ENCODE measurements around the gene SIMC1.
"Not testable (repeated sequence)": the region's sequence is repeated elsewhere in the genome, so short reads cannot be mapped to it uniquely, and the experiment has no call there.

The SIMC1 gene

GRCh38 chr5:176216393-176216916, 21.8 kb upstream of the SIMC1 start:
- not testable (repeated sequence) for DNase-seq

DNA sequence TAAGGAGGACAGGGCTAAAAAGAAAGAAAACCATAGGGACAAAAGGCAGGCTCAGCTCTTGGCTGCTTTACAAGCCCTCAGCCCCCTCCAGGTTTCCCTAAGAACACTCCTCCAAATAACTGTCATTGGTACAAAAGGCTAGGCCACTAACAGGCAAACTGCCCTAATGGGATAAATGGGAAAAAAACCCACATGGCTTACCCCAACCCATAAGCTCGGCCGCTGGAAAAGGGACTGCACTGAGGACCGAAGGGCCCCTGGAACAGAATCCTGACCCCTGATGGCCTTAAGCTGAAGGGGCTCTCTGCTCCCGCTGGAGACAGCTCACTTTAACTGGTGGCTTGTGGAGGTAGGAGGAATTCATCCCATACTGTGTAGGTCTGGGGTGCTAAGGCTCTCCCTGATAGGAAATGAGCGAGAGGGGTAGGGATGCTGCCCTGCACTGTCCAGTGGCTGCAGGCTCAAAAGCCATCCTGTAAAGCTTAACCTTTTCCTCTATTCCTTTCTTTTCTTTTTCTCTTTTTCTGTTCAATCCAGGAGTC, 21.0 kb upstream of the SIMC1 start:
- DNase-seq, result not testable (repeated sequence)

- not testable (repeated sequence) for DNase-seq
Measured at GRCh38 chr5:176217764-176218163, 20.5 kb upstream of the SIMC1 start.

- not testable (repeated sequence) for DNase-seq
Measured at GRCh38 chr5:176222006-176222405, 16.2 kb upstream of the SIMC1 start.

- DNase-seq, result not testable (repeated sequence)
Measured at GRCh38 chr5:176228358-176228757, 9.9 kb upstream of the SIMC1 start.

DNA sequence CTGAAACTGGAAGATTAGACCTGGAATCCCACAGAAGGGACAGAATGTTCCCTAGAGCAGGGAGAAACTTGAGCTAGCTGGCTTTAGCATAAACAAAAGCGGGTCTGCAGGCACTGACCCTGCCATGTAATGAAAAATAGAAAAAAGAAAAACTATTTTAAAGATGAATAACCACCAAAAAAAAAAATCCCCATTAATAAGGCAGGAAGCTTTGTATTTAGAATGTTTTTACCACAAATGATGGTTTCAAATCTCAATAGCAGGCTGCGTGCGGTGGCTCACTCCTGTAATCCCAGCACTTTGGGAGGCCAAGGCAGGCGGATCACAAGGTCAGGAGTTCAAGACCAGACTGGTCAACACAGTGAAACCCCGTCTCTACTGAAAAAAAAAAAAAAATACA, 5.0 kb upstream of the SIMC1 start:
- DNase-seq, result not testable (repeated sequence)

- DNase-seq, result not testable (repeated sequence)
Measured at GRCh38 chr5:176235155-176235554, 3.1 kb upstream of the SIMC1 start.

GRCh38 chr5:176238645-176239283, 540 bp downstream of the SIMC1 start:
- not testable (repeated sequence) for DNase-seq

DNA sequence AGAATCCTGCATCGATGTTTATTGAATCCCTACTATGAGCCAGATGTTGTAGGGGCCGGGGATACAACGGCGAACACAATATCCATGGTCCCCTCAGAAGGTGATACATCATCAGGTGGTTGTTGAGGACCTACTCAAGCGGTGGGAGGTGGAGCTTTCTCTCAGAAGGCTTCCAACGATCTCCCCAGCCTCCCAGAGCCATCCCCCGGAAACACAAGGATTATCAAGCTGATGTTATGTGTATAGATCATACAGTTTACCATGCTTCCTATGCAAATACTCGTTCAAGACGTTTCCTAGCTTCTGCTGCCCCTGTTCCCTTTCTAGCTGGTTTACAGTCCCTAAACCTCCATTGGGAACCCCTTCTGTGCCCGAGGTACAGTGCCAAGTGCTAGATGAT, 1.1 kb downstream of the SIMC1 start:
- DNase-seq, result not testable (repeated sequence)

DNA sequence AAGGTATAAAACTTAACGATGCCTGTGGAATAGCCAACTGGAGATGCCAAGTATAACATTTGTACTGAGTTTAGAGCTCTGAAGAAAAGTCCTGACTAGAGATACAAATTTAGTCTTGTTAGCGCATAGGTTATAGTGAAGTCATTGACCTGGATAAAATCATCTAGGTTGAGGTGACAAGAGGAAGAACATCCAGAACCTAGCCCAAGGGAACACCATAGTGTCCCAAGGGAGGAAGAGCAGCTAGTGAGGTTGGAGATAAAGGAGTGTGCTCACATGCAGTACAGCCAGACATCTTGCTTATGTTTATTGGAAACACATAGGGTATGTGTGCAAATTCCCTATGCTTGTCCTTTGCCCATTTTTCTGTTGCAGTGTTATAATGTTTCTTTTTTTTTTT, 6.1 kb downstream of the SIMC1 start:
- not testable (repeated sequence) for DNase-seq

DNA sequence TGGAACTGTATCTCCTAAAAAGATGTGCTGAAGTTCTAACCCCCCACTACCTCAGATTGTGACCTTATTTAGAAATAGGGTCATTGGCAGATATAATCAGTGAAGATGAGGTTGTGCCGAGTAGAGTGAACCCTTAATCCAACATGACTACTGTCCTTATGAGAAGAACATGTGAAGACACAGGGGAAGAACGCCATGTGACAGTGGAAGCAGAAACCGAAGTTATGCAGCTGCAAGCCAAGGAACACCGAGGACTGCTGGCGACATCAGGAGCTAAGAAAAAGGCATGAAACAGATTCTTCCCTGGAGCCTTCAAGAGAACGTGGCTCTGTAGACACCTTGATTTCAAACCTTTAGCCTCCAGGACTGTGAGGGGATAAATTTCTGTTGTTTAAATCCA, 6.8 kb downstream of the SIMC1 start:
- DNase-seq, result not testable (repeated sequence)

GRCh38 chr5:176245489-176245888, 7.3 kb downstream of the SIMC1 start:
- DNase-seq, result not testable (repeated sequence)

DNA sequence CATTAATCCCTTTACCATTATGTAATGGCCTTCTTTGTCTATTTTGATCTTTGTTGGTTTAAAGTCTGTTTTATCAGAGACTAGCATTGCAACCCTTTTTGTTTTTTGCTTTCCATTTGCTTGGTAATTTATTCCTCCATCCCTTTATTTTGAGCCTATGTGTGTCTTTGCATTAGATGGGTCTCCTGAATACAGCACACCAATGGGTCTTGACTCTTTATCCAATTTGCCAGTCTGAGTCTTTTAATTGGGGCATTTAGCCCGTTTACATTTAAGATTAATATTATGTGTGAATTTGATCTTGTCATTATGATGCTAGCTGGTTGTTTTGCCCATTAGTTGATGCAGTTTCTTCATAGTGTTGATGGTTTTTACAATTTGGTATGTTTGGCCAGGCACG, 12.5 kb downstream of the SIMC1 start:
- DNase-seq, result not testable (repeated sequence)

DNA sequence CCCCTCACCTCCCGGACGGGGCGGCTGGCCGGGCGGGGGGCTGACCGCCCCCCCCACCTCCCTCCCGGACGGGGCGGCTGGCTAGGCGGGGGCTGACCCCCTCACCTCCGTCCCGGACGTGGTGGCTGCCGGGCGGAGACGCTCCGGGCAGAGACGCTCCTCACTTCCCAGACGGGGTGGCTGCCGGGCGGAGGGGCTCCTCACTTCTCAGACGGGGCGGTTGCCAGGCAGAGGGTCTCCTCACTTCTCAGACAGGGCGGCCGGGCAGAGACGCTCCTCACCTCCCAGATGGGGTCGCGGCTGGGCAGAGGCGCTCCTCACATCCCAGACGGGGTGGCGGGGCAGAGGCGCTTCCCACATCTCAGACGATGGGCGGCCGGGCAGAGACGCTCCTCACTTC, 13.9 kb downstream of the SIMC1 start:
- DNase-seq, result not testable (repeated sequence)

DNA sequence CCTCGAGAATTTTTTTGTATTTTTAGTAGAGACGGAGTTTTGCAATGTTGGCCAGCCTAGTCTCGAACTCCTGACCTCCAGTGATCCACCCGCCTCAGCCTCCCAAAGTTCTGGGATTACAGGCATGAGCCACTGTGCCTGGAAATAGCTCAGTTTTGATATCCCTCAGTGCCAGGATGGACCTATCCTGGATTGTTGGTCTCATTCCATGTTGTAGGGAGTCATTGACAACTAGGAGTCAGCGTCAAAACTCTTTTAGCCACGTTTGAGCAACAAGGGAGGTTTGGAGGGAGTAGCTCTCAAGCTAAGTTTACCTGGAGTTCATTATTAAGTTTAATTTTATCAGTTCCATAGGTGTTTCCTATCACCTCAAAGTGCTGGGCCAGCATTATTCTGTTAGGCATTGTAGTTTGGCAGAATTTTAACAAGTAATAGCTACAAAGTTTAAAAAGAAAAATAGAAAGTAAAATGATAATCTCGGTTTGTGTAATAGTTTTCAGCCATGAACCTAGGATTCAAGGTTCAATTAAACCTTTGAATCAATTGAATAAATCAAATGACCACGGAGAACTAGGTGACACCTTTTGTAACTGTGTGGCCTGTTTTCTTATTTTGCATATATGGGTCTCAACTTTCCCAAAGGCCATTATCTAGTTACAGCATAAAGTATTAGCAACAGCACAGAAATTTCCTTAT, 15.3 kb downstream of the SIMC1 start:
- DNase-seq, result not testable (repeated sequence)

DNA sequence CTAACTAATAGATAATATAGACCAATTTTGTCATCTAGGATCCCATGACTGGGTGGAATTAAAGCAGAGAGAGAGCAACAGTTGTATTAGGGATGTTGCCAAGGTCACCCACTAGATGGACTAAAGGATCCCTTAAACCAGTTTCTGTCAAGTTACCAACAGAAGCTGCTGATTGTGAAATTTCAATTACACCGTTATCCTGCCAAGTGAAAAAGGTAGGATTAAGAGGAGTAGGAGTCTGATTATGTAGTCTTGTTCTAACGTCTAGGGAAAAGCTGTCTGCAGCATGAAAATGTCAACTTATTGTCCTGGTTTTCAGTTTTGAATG, 15.8 kb downstream of the SIMC1 start:
- not testable (repeated sequence) for DNase-seq

- DNase-seq, result not testable (repeated sequence)
Measured at GRCh38 chr5:176257871-176258505, 19.8 kb downstream of the SIMC1 start.

DNA sequence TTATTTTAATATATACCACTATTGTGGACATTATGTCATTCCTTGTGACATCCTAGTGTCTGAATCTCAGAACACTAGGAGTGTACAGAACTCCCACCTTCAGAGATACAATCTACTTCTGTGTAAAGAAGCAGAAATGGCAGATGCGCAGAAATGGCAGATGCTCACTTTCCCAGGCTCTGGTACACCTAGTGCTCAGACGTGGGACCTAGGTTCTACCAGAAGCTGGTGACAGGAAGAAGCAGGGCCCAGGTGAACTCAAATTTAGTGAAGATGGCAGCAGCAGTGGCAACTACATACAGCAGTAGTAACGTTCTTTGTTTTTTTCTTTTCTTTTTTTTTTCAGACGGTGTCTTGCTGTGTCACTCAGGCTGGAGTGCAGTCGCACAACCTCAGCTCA, 22.5 kb downstream of the SIMC1 start:
- not testable (repeated sequence) for DNase-seq

- not testable (repeated sequence) for DNase-seq
Measured at GRCh38 chr5:176266448-176266847, 28.2 kb downstream of the SIMC1 start.

DNA sequence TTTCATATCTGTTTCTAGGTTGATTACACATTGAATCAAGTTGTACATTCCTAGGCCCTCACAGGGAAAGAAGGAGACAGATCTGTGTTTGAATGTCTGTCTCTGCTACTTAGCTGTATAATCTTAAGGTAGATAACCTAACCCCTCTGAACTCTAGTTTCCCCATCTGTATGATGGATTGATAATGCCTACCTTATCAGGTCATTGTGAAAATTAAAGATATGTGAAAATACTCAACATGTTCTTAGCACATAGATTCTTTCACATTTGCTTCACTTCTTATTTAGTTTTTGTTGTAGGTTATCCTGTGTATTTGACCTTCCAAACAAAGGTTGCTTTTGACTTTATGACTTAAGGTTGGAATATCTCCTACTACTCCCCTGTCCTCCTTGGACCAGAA, 50.8 kb downstream of the SIMC1 start:
- DNase-seq, result not testable (repeated sequence)

GRCh38 chr5:176290057-176290840, 52.0 kb downstream of the SIMC1 start:
- not testable (repeated sequence) for DNase-seq

- not testable (repeated sequence) for DNase-seq
Measured at GRCh38 chr5:176305356-176305755, 67.1 kb downstream of the SIMC1 start.
